HepG2 (cell line): Measurements from ENCODE around the gene MTA2. TPM values are rescaled to one million over a fixed set of nuclear protein-coding genes. Genes with fewer than 3 reads are reported as not detected.
A peak's percentile ranks its signal among the peaks of the same experiment; 100 is the strongest.

Source experiments
- EHMT2 ChIP-seq: fragments of 200-600 bp; sonication (generic); IDR thresholded peaks from 2 replicates; pipeline ENCODE4 v1.7.0; 2017; ENCODE audit warnings: antibody characterized with exemption, low read depth, low read length, borderline replicate concordance
- FOSL2 ChIP-seq: sonication (generic); formaldehyde crosslinking; IDR thresholded peaks from 2 replicates; pipeline ENCODE4 v1.4.0; 2020; ENCODE audit warnings: missing genetic modification reagents
- FOXP4 ChIP-seq: sonication (generic); formaldehyde crosslinking; IDR thresholded peaks from 2 replicates; pipeline ENCODE4 v1.4.0; 2020; ENCODE audit warnings: missing genetic modification reagents
- FUBP1 ChIP-seq: sonication (generic); formaldehyde crosslinking; IDR thresholded peaks from 2 replicates; pipeline ENCODE4 v1.5.1; 2020; ENCODE audit warnings: missing genetic modification reagents, mild to moderate bottlenecking, borderline replicate concordance
- LCORL ChIP-seq, 2 experiments: fragments of 450-650 bp in 1 of 2; sonication (generic) in 1 of 2; formaldehyde crosslinking in 1 of 2; IDR thresholded peaks; 2 replicates each; pipeline versions ENCODE4 v1.5.0 to v1.6.1; 2017 to 2020; ENCODE audit warnings: antibody characterized with exemption in 1 of 2, missing genetic modification reagents in 1 of 2
- NAIF1 ChIP-seq: sonication (generic); formaldehyde crosslinking; IDR thresholded peaks from 2 replicates; pipeline ENCODE4 v1.5.0; 2020; ENCODE audit warnings: mild to moderate bottlenecking, missing genetic modification reagents, borderline replicate concordance
- NR3C1 ChIP-seq: sonication (generic); formaldehyde crosslinking; IDR thresholded peaks from 2 replicates; pipeline ENCODE4 v1.4.0; 2020; ENCODE audit warnings: missing genetic modification reagents
- PHB2 ChIP-seq: fragments of 450-650 bp; IDR thresholded peaks from 2 replicates; pipeline ENCODE4 v1.6.1; 2018; ENCODE audit not compliant: partially characterized antibody
- REST ChIP-seq, 2 experiments: IDR thresholded peaks; 2 replicates each; pipeline ENCODE4 v1.6.1; 2011 to 2012; ENCODE audit warnings: low read length in 2 of 2, borderline replicate concordance in 1 of 2, low read depth in 1 of 2, mild to moderate bottlenecking in 1 of 2, moderate library complexity in 1 of 2
- ZNF609 ChIP-seq: sonication (generic); formaldehyde crosslinking; IDR thresholded peaks from 2 replicates; pipeline ENCODE4 v1.4.0; 2020; ENCODE audit warnings: mild to moderate bottlenecking, missing genetic modification reagents, borderline replicate concordance
- ZSCAN29 ChIP-seq: sonication (generic); formaldehyde crosslinking; conservative IDR thresholded peaks from 2 replicates; pipeline ENCODE4 v1.4.0; 2020; ENCODE audit warnings: mild to moderate bottlenecking, missing genetic modification reagents
- polyA plus RNA-seq, 8 experiments: library from polyadenylated mRNA; depleted of rRNA in 3 of 8; stranded (reverse) in 7 of 8; unstranded in 1 of 8; fragments of >200 nt; fragmentation: Illumina TruSeq in 4 of 8; extraction: Trizol in 4 of 8; gene quantifications; 2 replicates each; pipeline versions ENCODE4 v1.2.1 to v1.2.3, GENCODE V29; 2011 to 2016; ENCODE audit warnings: low read depth in 4 of 8, missing spikeins in 1 of 8, mixed read lengths in 1 of 8; ENCODE audit not compliant: insufficient read depth in 1 of 8
- total RNA-seq, 5 experiments: library from RNA; depleted of rRNA; stranded (reverse); fragments of >200 nt; fragmentation: Illumina TruSeq; extraction: Trizol; gene quantifications; 2 replicates each; pipeline ENCODE4 v1.2.3, GENCODE V29; 2016; ENCODE audit warnings: low read depth in 1 of 5

MTA2 gene
- total and polyA plus RNA-seq, 2 of the 13 experiments (the other 11 are each of a cell fraction or from before 2014, with no cell fraction given) = 14.0 to 70.0 TPM

GRCh38 chr11:62546244-62546928 lies 55.3 kb downstream of the MTA2 start, which contains the start of gene AHNAK (continued):
- TF ChIP-seq ZNF609 (CRISPR knock-in tag) = no peak
- TF ChIP-seq NR3C1 = no peak
- TF ChIP-seq NAIF1 (CRISPR knock-in tag) = no peak
- TF ChIP-seq EHMT2 = no peak
- TF ChIP-seq FOXP4 (CRISPR knock-in tag) = no peak
- 0 out of 2 replicates have a peak, but pooled peaks have one; percentile 64 for TF ChIP-seq FUBP1 (CRISPR knock-in tag)
- TF ChIP-seq ZSCAN29 = no peak
- TF ChIP-seq REST (IDR thresholded peaks at IDR 0.05; ENCODE audit: borderline replicate concordance in 1 of 2, low read depth in 1 of 2, low read length in 2 of 2) = no peak
- TF ChIP-seq LCORL (IDR thresholded peaks at IDR 0.05) = no peak
- TF ChIP-seq LCORL (CRISPR knock-in tag; IDR thresholded peaks at IDR 0.05) = no peak
- TF ChIP-seq FOSL2 (CRISPR knock-in tag) = no peak
- TF ChIP-seq PHB2 = no peak
